Suprapubic skin (tissue), 4 donors: Measurements from ENCODE around the gene SCCPDH. TPM values are rescaled to one million over a fixed set of nuclear protein-coding genes. Genes with fewer than 3 reads are reported as not detected.
"Not testable (repeated sequence)": the region's sequence is repeated elsewhere in the genome, so short reads cannot be mapped to it uniquely, and the experiment has no call there.

Experiments
- DNase-seq, 2 donors: peaks; one replicate each; pipeline ENCODE4 v3.0.0-alpha.2; 2019; ENCODE audit warnings: low spot score in 2 of 2
- H3K27ac ChIP-seq: fragments of 200-600 bp; sonication (generic); one replicate; pipeline ENCODE4 v1.5.1; 2019
- H3K27me3 ChIP-seq: fragments of 200-600 bp; sonication (generic); one replicate; pipeline ENCODE4 v1.5.1; 2019
- H3K36me3 ChIP-seq: fragments of 200-600 bp; sonication (generic); one replicate; pipeline ENCODE4 v1.5.1; 2019
- H3K4me1 ChIP-seq: fragments of 200-600 bp; sonication (generic); one replicate; pipeline ENCODE4 v1.5.1; 2019
- H3K4me3 ChIP-seq: fragments of 200-600 bp; sonication (generic); one replicate; pipeline ENCODE4 v1.5.1; 2019; ENCODE audit warnings: mild to moderate bottlenecking
- H3K9me3 ChIP-seq: fragments of 200-600 bp; sonication (generic); one replicate; pipeline ENCODE4 v1.5.1; 2019
- CTCF ChIP-seq, 2 donors: fragments of 200-600 bp in 1 of 2; fragments of 450-650 bp in 1 of 2; sonication (generic) in 1 of 2; IDR thresholded peaks; one replicate each; pipeline ENCODE4 v1.5.1; 2016 to 2019; ENCODE audit warnings: antibody characterized with exemption in 2 of 2, mild to moderate bottlenecking in 1 of 2, moderate library complexity in 1 of 2
- EP300 ChIP-seq: sonication (generic); formaldehyde crosslinking; IDR thresholded peaks from one replicate; pipeline ENCODE4 v1.6.1; 2017; ENCODE audit warnings: antibody characterized with exemption
- POLR2A ChIP-seq, 2 donors: fragments of 450-650 bp; IDR thresholded peaks; one replicate each; pipeline ENCODE4 v1.6.1; 2017; ENCODE audit warnings: antibody characterized with exemption in 2 of 2, mild to moderate bottlenecking in 2 of 2, moderate library complexity in 2 of 2
- POLR2AphosphoS5 ChIP-seq, 3 donors: sonication (generic); formaldehyde crosslinking; IDR thresholded peaks; one replicate each; pipeline ENCODE4 v1.6.1; 2017; ENCODE audit warnings: antibody characterized with exemption in 3 of 3
- WGBS: methylation state at CpG from one replicate; pipeline ENCODE4 v1.1.5; 2018; 5-methylcytosine and 5-hydroxymethylcytosine counted together
- total RNA-seq, 4 donors: library from RNA; depleted of rRNA; stranded (reverse); fragments of >200 nt; gene quantifications; one replicate each; pipeline ENCODE4 v1.1.0, GENCODE V29; 2016

Gene SCCPDH
- total RNA-seq, 4 donors from 2014 or later, result 4.0 to 11.2 (median 10.0) TPM

GRCh38 chr1:246805135-246805716 is 81.0 kb downstream of the SCCPDH start:
- Histone ChIP-seq H3K9me3 (no peaks in the 10 kb centered on the region), H3K27ac (no peak overlapping the region), H3K36me3 (no peaks in the 10 kb centered on the region), H3K4me1 (no peaks in the 10 kb centered on the region), H3K4me3 (no peak overlapping the region), H3K27me3 (no peaks in the 10 kb centered on the region)
- 63% methylated on average over 10 of the region's 10 CpGs for WGBS
- DNase-seq, result no peak
- TF ChIP-seq POLR2AphosphoS5 (IDR thresholded peaks at IDR 0.05), result no peak
- no peak for TF ChIP-seq POLR2A (IDR thresholded peaks at IDR 0.05)
- TF ChIP-seq EP300, result no peak
- TF ChIP-seq CTCF (IDR thresholded peaks at IDR 0.05), result no peak

GRCh38 chr1:246809473-246809872 is 85.3 kb downstream of the SCCPDH start:
- no peak for DNase-seq
- no peak overlapping the region for H3K27ac ChIP-seq
- no peaks in the 10 kb centered on the region for H3K36me3 ChIP-seq
- no peaks in the 10 kb centered on the region for H3K4me1 ChIP-seq
- no peaks in the 10 kb centered on the region for H3K9me3 ChIP-seq
- WGBS, result 100% methylated on average over 2 of the region's 6 CpGs
- no peak for TF ChIP-seq POLR2AphosphoS5 (IDR thresholded peaks at IDR 0.05)
- no peak for TF ChIP-seq POLR2A (IDR thresholded peaks at IDR 0.05)
- no peak for TF ChIP-seq EP300
- no peak for TF ChIP-seq CTCF (IDR thresholded peaks at IDR 0.05)
- no peak overlapping the region for H3K4me3 ChIP-seq
- no peaks in the 10 kb centered on the region for H3K27me3 ChIP-seq

DNA sequence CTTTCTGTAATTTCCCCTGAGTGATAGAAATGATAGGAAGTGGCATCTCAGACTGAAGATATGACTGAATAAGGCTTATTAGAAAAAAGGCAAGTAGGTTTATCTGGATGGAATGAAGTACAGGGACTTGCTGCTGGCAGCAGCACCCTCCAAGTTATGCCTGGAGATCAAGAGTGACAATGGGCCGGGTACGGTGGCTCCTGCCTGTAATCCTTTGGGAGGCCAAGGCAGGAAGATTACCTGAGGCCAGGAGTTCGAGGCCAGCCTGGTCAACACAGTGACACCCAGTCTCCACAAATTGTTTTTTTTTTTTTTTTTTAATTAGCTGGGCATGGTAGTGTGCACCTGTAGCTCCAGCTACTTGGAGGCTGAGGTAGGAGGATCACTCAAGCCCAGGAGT is 87.8 kb downstream of the SCCPDH start:
- DNase-seq, result no peak
- TF ChIP-seq POLR2A (IDR thresholded peaks at IDR 0.05) (no peak), CTCF (IDR thresholded peaks at IDR 0.05) (no peak), EP300 (no peak), POLR2AphosphoS5 (IDR thresholded peaks at IDR 0.05) (no peak)

GRCh38 chr1:246813325-246813724 is 89.1 kb downstream of the SCCPDH start:
- not testable (repeated sequence) for H3K4me1 ChIP-seq, DNase-seq, H3K9me3 ChIP-seq, H3K27ac ChIP-seq, H3K36me3 ChIP-seq, H3K27me3 ChIP-seq, H3K4me3 ChIP-seq
- 85% methylated on average over 4 of the region's 4 CpGs for WGBS

More for the DNA sequence above, 87.8 kb downstream of the SCCPDH start:
- Histone ChIP-seq H3K36me3 (no peaks in the 10 kb centered on the region), H3K4me1 (no peaks in the 10 kb centered on the region), H3K27me3 (no peaks in the 10 kb centered on the region), H3K9me3 (no peaks in the 10 kb centered on the region), H3K27ac (no peak overlapping the region), H3K4me3 (no peak overlapping the region)
- 86% methylated on average over 3 of the region's 3 CpGs for WGBS

DNA sequence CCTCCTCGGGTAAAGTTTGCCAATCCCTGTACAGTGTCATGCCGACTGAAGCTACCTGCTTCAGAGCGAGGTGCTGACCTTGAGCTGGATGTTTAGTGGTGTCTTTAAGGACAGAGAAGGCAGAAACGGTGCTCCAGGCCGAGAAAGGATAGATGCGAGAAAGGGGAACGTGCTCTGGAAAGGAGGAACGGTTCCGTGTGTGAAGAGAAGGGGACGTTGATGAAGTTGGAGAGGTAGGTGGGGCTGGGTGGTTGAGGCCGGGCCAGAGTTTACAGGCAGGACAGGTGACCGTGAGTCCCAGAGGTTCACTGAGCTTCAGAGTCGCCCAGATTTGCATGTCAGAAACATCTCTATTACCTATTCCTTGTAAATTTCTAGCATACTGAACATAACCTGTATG is 90.7 kb downstream of the SCCPDH start:
- Histone ChIP-seq H3K36me3 (no peaks in the 10 kb centered on the region), H3K4me1 (no peaks in the 10 kb centered on the region), H3K27ac (no peak overlapping the region), H3K27me3 (no peaks in the 10 kb centered on the region), H3K4me3 (no peak overlapping the region), H3K9me3 (no peaks in the 10 kb centered on the region)
- TF ChIP-seq CTCF (IDR thresholded peaks at IDR 0.05) (no peak), POLR2A (IDR thresholded peaks at IDR 0.05) (no peak)
- 89% methylated on average over 13 of the region's 13 CpGs for WGBS
- DNase-seq, result no peak

DNA sequence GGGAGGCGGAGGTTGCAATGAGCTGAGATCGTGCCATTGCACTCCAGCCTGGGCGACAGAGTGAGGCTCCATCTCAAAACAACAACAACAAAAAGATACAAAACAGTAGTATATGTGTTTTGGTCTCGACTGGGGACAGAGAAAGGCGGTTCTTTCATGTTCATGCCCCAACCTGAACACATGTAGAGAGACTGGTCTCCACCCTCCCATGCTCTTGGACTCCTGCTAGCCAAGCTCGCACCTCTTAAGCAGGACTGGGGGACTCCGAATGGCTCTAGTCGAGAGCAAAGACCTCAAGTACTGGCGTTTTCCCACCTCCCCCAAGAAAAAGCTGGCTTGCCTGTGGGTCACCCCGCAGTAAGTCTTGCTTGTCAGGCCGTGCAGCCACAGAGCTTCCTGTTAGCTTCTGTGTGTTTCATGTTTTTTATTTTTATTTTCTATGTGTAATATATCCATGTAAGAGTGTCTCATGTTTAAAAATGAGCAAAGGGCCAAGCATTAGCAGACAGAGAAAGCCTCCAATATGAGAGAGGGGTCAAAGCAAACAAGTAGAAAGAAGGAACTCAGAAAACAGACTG is 91.6 kb downstream of the SCCPDH start:
- H3K4me3 ChIP-seq, result no peak overlapping the region
- no peaks in the 10 kb centered on the region for H3K4me1 ChIP-seq
- H3K27me3 ChIP-seq, result no peaks in the 10 kb centered on the region
- TF ChIP-seq EP300 (no peak), POLR2A (IDR thresholded peaks at IDR 0.05) (no peak), POLR2AphosphoS5 (IDR thresholded peaks at IDR 0.05) (no peak), CTCF (IDR thresholded peaks at IDR 0.05) (no peak)
- H3K27ac ChIP-seq, result no peak overlapping the region
- 84% methylated on average over 11 of the region's 11 CpGs for WGBS
- H3K36me3 ChIP-seq, result no peaks in the 10 kb centered on the region
- no peak for DNase-seq
- no peaks in the 10 kb centered on the region for H3K9me3 ChIP-seq
